NK-92 treated with Interleukin-12 subunit alpha and Interleukin-12 subunit beta, amount 100 ng/mL, for 24 hours (cell line): ENCODE results near the gene ARHGEF38.
"Not testable (repeated sequence)": the region's sequence is repeated elsewhere in the genome, so short reads cannot be mapped to it uniquely, and the experiment has no call there.

Experiments
- DNase-seq: peaks from one replicate; lab custom pipeline; 2025; lab: John Stamatoyannopoulos, UW

Gene ARHGEF38

GRCh38 chr4:105560421-105560848 is 8.0 kb downstream of the ARHGEF38 start:
- no peak for DNase-seq

- no peak for DNase-seq
These were observed 10.9 kb downstream of the ARHGEF38 start for GRCh38 chr4:105563352-105563751.

GRCh38 chr4:105568584-105568983 is 16.2 kb downstream of the ARHGEF38 start:
- DNase-seq, result no peak

- DNase-seq, result no peak
These were observed 16.8 kb downstream of the ARHGEF38 start for GRCh38 chr4:105569057-105569865.

- no peak for DNase-seq
These were observed 17.4 kb downstream of the ARHGEF38 start for GRCh38 chr4:105569866-105570236.

GRCh38 chr4:105572296-105572695 is 19.9 kb downstream of the ARHGEF38 start:
- no peak for DNase-seq

- no peak for DNase-seq
These were observed 34.4 kb downstream of the ARHGEF38 start for GRCh38 chr4:105586638-105587328.

- DNase-seq, result no peak
These were observed 35.4 kb downstream of the ARHGEF38 start for GRCh38 chr4:105587841-105588240.

- DNase-seq, result no peak
These were observed 35.8 kb downstream of the ARHGEF38 start for GRCh38 chr4:105588252-105588651.

GRCh38 chr4:105591573-105591972 is 39.2 kb downstream of the ARHGEF38 start:
- no peak for DNase-seq

GRCh38 chr4:105594099-105595010 is 41.9 kb downstream of the ARHGEF38 start:
- no peak for DNase-seq

- DNase-seq, result no peak
These were observed 44.3 kb downstream of the ARHGEF38 start for GRCh38 chr4:105596684-105597083.

- DNase-seq, result no peak
These were observed 45.6 kb downstream of the ARHGEF38 start for GRCh38 chr4:105598052-105598451.

GRCh38 chr4:105598787-105599186 is 46.4 kb downstream of the ARHGEF38 start:
- DNase-seq, result no peak

- no peak for DNase-seq
These were observed 47.1 kb downstream of the ARHGEF38 start for GRCh38 chr4:105599482-105599881.

- no peak for DNase-seq
These were observed 47.7 kb downstream of the ARHGEF38 start for GRCh38 chr4:105599932-105600655.

GRCh38 chr4:105600951-105601350 is 48.5 kb downstream of the ARHGEF38 start:
- DNase-seq, result no peak

GRCh38 chr4:105601406-105601805 is 49.0 kb downstream of the ARHGEF38 start:
- no peak for DNase-seq

GRCh38 chr4:105603158-105603557 is 50.7 kb downstream of the ARHGEF38 start:
- DNase-seq, result no peak

- no peak for DNase-seq
These were observed 53.1 kb downstream of the ARHGEF38 start for GRCh38 chr4:105605493-105605892.

GRCh38 chr4:105607876-105608275 is 55.5 kb downstream of the ARHGEF38 start:
- no peak for DNase-seq

GRCh38 chr4:105609819-105610218 is 57.4 kb downstream of the ARHGEF38 start:
- not testable (repeated sequence) for DNase-seq
